HG03439 (cell line): ENCODE data around the gene PCNX3.

ENCODE experiments used
- ATAC-seq: cut with Tn5 transposase; IDR thresholded peaks from one replicate; pipeline ENCODE4 v1.9.1; 2021; ENCODE audit warnings: mild to moderate bottlenecking, moderate library complexity; ENCODE audit not compliant: unreplicated experiment

Gene PCNX3

DNA sequence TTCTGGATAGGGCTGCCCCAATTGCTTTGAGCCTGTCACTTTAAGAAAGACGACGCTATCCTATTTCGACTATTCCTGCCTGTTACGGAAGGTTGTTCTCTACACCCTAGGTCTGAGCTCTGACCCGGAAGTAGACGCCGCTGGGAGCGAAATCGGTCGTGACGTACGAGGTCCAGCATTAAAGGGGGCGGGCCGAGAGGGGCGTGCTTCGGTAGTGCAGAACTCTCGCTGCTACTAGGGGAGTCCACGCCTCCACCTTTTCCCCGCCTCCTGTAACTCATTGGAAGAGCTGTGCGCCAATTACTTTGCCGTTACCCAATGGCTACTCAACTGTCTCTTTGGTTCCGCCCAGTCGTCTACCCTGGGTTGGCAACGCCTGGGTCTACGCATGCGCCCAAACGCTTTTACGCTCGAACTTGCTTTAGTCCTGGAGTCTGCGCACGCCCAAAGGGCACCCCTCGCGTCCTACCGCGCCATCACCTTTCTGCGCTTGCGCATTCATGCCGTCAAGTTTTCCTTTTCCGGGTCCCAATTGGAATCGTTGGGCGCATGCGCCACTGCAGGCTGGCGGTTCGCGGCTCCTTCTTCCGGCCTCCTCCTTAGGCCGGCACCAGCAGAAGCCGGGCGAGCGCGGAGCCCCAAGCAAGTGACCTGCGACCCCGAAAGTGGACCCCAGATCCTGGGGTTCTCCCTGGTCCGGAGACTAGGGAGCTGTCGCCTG is at the start of gene PCNX3:
Gene PCNX3, plus strand, starts transcription at position 548 of the 721 bp plus-strand sequence. CDS start 536 bp downstream, outside the sequence.
- ATAC-seq: peak; percentile 74

DNA sequence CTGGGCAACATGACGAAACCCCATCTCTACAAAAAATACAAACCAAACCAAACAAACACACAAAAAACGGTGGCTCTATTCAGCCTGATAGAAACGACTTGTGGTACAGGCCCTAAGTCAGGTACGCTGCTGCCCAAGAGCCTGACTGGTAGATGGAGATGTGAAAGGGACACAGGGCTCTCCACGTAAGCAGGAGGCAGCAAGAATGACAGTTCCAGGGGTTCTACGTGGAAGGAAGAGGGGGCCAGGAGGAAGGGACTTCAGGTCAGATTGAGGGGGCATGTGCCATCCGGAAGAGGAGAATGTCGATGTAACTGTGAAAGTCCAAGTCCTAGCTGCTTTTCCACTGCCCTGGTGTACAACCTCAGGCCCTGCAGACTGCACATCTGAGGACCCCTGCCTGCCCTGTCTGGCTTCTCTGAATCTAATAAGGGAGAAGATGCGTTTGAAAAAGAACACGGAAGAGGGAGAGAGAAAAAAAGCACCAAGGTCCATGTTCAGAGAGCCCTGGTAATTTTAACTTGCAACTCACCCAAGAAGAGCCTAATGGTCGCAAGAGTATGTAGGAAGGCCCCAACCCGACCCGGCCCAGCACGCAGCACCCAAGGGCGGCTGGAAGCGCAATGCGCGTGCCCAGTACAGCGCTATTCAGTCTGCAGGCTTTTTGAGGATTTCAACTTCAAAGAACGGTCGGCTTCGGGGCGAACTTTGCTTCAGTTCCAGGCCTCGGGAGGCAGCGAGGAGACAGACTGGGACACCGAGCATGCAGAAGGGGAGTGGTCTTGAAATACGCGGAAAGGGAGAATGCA is 46.2 kb upstream of the PCNX3 start:
- ATAC-seq: peak; percentile 1

DNA sequence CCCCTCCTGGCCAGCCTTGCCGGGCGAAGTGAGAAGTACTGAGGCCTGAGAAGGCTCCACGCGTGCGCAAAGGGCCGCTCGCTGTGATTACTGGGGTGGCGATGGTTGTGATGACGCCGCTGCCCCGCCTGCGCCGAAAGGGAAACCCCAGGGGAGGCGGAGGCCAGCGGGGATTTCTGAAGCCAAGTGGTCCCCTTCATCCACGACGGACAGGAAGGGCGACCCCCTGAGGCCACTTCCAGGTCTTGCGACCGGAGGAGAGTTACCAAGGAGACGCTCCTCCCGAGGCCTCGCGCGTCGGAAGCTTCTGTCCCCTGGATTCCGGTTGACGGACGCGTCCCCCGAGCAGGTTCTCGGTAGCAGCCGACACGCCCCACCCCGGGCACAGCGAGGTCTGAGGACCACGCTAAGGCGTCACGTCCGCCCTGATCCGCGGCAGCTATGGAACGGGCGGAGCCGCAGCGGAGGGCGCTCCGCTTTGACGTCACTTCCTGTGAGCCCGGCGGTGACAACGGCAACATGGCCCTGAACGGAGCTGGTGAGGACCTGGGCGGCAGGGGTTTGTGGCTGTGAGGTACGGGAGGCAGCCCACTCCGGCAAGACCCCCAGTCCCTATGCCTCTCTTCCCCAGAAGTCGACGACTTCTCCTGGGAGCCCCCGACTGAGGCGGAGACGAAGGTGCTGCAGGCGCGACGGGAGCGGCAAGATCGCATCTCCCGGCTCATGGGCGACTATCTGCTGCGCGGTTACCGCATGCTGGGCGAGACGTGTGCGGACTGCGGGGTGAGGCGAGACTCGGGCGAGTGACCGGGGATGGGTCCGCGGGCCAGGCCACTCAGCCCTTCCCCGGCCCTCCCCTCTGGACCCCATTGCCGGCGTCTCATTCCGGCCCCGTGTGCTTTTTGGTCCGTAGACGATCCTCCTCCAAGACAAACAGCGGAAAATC is 45.3 kb upstream of the PCNX3 start, which contains the start of gene ZNRD2:
Gene ZNRD2, plus strand, starts transcription at position 505 of the 946 bp plus-strand sequence. Its CDS starts 15 bp downstream, at position 520.
- peak; percentile 61 for ATAC-seq

DNA sequence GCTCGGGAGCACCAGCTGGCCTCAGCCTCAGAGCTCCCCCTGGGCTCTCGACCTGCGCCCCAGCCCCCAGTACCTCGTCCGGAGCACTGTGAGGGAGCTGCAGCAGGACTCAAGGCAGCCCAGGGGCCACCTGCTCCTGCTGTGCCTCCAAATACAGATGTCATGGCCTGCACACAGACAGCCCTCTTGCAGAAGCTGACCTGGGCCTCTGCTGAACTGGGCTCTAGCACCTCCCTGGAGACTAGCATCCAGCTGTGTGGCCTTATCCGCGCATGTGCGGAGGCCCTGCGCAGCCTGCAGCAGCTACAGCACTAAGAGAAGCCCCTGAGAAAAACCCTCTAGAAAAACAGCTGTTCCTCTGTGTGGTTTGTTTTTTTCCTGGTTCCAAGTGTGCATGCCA is 44.2 kb upstream of the PCNX3 start:
- no peak for ATAC-seq

DNA sequence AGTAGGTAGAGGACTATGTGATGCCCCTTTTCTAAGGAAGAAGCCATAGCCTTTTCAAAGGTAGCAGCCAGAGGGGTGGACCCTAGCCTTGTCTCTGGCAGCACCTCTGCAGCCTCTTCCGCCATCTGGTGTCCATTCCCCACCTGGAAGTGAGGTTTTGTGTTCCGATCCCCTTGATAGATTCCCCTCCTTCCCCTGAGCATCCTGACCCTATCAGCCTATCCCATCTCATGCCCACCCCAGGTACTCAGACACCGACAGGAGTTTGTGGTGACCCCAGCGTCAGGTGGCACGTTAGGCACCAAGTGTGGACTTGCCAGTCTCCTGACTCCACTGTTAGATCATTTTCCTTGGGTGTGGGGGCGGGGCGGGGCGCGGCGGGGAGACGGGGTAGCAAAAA is 43.6 kb upstream of the PCNX3 start:
- no peak for ATAC-seq

DNA sequence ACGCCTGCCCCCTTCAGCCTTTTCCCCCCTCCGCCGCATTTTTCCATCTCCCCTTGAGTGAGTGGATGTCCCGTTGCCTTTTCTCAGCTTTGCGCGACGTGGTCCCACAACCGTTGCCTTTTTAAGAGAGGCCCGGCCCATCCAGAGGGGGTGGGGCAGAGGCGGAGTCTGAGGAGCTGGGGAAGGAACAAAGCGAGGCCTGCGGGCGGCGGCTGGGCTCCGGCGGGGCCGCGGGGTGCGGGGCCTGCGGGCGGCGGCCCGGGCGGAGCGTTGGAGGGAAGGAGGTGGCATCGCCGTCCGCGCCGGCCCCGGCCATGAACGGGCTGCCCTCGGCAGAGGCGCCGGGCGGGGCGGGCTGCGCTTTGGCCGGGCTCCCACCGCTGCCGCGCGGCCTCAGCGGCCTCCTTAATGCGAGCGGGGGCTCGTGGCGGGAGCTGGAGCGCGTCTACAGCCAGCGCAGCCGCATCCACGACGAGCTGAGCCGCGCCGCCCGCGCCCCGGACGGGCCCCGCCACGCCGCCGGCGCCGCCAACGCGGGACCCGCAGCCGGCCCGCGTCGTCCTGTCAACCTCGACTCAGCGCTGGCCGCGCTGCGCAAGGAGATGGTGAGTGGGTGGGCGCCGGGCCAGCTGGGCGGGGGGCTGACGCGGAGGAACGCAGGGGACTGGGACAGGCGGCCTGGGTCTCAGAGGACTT is 43.1 kb upstream of the PCNX3 start, which contains the start of gene FAM89B:
Gene FAM89B, plus strand, starts transcription at position 183 of the 696 bp plus-strand sequence. Its CDS starts 132 bp downstream, at position 315.
- no peak for ATAC-seq

DNA sequence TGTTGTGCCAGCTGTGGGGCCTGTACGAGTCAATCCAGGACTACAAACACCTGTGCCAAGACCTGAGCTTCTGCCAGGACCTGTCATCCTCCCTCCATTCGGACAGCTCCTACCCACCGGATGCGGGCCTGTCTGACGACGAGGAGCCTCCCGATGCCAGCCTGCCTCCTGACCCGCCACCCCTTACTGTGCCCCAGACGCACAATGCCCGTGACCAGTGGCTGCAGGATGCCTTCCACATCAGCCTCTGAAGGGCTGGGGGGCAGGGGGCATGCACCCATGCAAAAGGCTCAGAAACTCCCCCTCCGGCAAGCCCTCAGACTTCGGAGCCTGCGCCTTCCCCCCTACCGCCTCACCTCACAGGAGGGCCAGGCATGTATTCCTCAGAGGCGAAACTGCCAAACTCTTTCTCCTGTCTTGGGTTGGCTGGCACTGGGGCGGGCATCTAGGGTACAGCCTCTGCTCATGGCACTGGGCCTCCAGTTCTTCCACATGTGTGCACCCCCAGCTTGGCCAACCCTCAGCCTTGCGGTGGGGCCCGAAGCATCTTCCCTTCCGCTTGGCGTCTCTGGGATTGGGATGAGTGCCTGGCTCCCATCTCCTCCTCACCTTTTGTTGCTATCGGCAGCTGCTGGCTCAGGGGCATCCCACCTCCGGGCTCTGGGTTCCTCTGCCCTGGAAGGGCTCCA is 42.0 kb upstream of the PCNX3 start:
- no peak for ATAC-seq

DNA sequence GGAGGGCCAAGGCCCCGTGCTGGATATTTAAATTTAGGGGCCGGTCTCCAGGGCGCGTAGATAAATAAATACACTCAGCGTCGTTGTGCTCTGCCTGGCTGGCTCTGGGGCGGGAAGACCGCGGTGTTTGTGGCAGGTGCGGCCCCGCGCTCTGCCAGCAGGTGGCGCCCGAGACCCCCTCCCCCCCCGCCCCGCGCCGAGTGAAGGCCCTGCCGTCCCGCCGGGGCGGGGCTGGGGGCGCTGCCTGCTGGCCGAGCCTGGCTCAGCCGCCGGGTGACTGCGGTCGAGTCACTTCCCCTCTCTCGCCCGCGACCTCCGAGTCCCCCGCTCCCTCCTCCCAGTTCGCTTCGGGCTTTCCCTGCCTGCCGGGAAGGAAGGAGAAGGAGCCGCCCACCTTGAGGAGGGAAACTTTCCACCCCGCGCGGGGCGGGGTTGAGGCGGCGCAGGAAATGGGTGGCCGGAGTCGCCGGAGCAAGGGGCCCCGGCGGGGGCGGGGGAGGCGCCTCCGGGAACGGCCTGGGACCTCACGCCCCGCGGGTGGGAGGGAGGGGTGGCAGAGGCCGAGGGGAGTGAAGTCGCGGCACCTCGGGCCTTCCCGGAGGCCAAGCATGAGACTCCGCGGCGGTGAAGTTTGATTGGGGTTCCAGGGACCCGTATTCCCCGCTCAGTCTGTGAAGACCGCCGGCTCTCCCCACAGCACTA is 41.3 kb upstream of the PCNX3 start:
- peak; percentile 27 for ATAC-seq

DNA sequence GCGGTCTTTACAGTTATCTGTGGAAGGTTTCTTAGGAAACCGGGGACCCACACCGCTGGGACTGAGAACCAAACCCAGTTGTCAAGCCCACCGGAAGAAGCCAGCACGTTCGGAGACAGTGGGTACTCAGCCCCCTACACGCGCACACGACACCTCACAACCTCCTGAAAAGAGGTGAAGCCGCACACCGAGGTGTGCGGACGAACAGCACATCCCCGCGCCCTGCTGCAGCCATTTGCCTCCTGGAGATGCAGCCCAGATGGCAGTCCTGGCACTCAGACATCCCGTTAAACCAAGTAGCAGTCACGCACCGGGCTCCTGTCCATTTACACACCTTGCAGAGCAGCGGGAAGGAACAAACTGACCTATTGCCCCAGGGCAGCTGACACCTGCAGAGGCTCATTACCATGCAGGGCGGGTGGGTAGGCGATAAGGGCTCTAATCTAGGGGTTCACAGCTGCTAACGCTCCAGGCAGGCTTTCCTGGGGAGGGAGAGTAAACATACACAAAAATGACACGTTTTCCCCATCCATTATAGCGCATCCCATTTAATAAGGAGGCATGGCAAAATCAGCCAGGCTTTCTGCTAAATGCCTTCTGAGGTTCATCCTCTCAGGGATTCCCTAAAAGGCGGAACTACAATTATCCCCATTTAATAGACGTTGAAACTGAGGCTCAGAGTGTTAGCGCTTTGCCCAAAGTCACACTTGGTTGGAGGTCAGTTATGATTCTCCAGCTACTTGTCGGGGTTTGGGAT is 40.6 kb upstream of the PCNX3 start:
- ATAC-seq: no peak

DNA sequence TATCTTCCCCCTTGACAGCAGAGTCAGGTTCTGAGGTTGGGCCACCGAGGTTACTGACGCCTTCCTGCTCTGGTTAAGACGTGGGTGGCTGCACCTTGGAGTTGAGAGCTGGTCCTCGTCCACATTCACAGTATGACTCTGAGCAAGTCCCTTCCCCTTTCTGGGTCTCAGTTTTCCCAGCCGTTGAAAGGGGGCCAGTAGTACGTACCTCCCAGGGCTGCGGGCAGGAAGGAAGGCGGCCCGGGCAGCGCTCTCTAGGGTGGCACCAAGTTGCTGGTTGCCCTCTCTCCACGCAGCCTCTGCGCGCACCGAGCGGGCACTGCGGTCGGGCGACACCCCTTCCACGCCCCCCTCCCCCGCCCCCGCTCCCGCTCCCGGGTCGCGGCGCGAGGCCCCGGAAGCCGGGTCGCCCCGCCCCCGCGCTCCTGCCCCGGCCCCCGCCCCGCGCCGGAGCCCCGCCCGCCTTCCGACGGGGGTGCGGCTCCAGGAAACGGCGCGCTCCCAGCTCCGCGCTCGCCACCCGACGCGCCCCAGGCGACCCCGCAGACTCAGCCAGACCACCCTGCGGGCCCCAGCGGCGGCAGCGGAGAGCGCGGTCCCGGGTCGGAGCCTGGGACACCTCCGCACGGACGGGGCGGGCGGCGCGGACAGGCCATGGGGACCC is 39.9 kb upstream of the PCNX3 start, which contains the start of gene EHBP1L1:
Gene EHBP1L1, plus strand, starts transcription at position 486 of the 664 bp plus-strand sequence. CDS start 250 bp downstream, outside the sequence.
- ATAC-seq: no peak

DNA sequence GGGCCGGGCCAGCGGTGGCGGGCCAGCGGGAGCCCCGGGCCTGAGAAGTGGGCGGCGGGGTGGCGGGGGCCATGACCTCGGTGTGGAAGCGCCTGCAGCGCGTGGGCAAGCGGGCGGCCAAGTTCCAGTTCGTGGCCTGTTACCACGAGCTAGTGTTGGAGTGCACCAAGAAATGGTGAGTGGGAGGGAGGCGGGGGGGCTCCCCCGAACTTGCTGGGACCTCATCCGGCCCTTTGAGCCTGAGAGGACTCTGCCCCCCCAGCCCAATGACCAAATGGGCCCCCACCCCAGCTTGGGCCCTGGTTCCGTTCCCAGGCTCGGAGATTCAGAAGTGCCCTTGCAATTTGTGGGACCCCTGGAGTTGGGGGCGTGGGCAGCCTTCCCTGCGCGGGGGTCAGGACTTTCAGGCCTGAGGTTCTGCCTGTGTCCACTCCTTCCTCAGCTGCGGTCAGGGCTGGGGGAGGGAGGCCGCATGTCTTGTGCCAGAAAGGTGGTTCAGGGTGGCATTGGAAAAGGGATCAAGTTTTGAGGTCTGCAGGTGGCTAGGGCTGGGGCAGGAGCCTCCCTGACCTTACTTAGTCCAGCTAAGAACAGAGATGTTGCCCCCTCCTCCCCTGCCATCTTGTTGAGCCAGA is 39.2 kb upstream of the PCNX3 start:
- no peak for ATAC-seq

DNA sequence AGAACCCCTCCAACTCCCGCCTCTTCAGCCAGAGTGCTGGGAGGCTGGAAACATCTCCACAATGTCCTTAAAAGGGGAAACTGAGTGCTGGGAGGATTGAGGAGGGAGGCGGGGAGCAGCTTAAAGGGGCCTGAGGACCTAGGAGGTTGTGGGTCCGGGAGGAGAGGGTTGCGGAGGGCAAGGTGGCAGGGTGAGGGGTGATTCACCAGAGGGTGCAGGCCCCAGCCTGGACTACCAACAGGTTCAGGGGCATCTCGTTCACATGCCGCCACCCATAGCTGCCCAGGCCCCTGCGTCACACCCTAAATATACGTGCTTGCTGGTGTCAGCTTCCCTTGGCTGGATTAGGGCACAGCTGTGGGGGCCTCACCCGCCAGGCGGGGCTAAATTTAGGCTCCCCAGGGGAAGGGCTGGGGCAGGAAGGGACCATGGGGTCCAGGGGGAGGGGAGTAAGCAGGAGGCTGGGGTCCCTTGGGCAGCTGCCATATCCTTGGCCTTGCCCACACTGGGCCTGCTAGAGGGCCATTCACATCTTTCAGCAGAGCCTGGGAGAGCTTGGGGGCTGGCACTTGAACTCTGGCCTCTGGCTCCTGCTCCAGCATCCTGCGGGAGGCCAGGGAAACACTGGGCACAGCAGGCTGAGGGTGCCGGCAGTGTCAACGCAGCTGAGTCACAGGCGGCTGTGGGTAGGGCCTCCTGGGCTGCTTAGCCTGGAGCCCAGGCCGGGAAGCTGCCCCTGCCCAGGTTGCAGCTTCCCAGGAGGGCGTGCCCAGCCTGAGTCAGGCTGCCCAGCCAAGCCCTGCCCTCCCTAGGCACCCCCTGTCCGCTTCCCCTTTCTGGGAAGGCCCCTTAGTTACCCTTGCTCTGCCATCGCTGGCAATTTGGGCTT is 38.5 kb upstream of the PCNX3 start:
- ATAC-seq: no peak

DNA sequence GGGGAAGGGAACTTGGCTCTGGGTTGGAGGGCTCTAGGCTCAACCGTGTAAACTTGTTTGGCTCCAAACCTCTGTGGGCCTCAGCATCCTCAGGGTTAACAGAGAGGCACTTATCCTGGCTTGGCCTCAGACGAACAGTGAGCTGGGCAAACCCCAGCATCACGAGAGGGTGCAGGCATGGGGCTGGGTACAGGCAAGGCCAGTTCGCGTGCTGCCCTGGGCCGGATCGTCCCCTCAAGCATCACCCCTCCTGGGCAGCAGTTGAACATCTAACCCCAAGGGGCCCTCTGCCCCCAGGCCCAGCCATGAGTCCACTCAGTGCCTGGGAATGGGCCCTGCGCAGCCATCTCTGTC is 37.8 kb upstream of the PCNX3 start:
- no peak for ATAC-seq

DNA sequence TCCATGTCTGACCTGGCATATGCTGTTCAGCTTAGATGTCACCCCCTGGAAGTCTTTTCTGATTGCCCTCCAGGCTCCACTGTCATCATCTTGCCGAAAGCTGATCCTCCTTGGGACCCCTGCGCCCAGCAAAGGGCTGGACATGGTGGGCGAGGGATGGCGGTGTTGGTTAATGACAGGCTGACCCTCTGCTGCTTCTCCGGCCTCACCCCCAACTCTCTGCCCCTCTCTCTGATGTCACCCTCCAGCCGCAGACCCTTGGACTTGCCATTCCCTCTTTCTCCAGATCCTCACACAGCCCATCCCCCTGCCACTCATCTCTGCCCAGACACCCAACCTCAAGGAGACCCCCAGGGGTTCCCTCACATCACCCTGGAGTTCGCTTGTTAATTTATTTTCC is 37.4 kb upstream of the PCNX3 start:
- no peak for ATAC-seq

DNA sequence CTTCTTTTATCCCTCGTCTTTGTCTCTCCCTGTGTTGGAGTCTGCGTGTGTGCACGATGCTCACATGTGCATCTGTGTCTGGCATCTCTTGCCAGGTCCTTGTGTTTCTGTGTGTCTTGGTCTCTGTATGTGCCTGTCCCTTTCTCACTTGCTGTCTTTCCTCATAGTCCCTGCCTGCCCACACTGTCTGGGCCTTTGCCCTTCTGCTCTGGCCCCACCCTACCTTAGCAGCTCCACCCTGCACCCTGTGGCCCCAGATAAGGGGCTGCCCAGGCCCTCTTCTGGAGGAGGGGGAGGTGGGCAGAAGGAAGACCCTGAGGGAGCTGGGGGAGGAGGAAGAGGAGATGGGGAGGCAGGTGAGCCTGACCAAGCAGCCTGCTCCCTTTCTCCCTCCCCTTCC is 36.9 kb upstream of the PCNX3 start:
- no peak for ATAC-seq

DNA sequence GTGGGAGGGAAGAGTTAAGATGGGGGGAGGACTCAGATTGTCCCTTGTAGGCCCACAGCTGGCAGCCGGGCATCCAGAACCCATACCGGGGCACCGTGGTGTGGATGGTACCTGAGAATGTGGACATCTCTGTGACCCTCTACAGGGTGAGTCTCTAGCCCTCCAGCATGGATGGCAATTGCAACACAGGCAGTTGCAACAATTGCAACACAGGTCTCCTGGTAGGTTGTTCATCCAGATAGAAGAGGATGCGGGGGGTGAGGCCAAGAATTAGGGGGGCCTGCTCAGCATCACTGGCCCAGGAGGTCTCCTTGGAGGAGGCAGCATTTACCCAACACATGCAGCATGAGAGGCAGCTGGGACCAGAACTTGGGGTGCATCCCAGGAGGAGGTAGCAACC is 36.3 kb upstream of the PCNX3 start:
- no peak for ATAC-seq
